ENCODE results near the gene PDPK1.

PDPK1 gene

GRCh38 chr16:2520097-2520783, 17.6 kb upstream of the PDPK1 start, which contains the start of gene AMDHD2:
Gene AMDHD2, plus strand, starts transcription at chr16:2520371. Its CDS starts 88 bp downstream, at chr16:2520459.
- TF ChIP-seq CTCF (IDR thresholded peaks at IDR 0.05; ENCODE audit: borderline replicate concordance, insufficient read depth, low read depth, low read length), result no peak
- peak within 1 kb of the TSS; percentile 80 for H3K4me3 ChIP-seq (ENCODE audit: low read depth, low read length)

GRCh38 chr16:2520784-2521531, 16.9 kb upstream of the PDPK1 start:
- H3K4me3 ChIP-seq (ENCODE audit: low read depth, low read length), result peak overlapping the region; percentile 80
- no peak for TF ChIP-seq CTCF (IDR thresholded peaks at IDR 0.05; ENCODE audit: borderline replicate concordance, insufficient read depth, low read depth, low read length)

GRCh38 chr16:2523801-2524231, 14.0 kb upstream of the PDPK1 start:
- no peak for TF ChIP-seq CTCF (IDR thresholded peaks at IDR 0.05; ENCODE audit: borderline replicate concordance, insufficient read depth, low read depth, low read length)
- no peak overlapping the region for H3K4me3 ChIP-seq (ENCODE audit: low read depth, low read length)

GRCh38 chr16:2524339-2524938, 13.4 kb upstream of the PDPK1 start:
- no peak overlapping the region for H3K4me3 ChIP-seq (ENCODE audit: low read depth, low read length)
- TF ChIP-seq CTCF (IDR thresholded peaks at IDR 0.05; ENCODE audit: borderline replicate concordance, insufficient read depth, low read depth, low read length), result no peak

GRCh38 chr16:2526135-2526534, 11.7 kb upstream of the PDPK1 start:
- H3K4me3 ChIP-seq (ENCODE audit: low read depth, low read length), result no peak overlapping the region
- TF ChIP-seq CTCF (IDR thresholded peaks at IDR 0.05; ENCODE audit: borderline replicate concordance, insufficient read depth, low read depth, low read length), result no peak

GRCh38 chr16:2527071-2527783, 10.6 kb upstream of the PDPK1 start:
- no peak for TF ChIP-seq CTCF (IDR thresholded peaks at IDR 0.05; ENCODE audit: borderline replicate concordance, insufficient read depth, low read depth, low read length)
- no peak overlapping the region for H3K4me3 ChIP-seq (ENCODE audit: low read depth, low read length)
